Dermis microvascular lymphatic vessel endothelial cell (primary cell): ENCODE results near the gene NAV2. TPM values are rescaled to one million over a fixed set of nuclear protein-coding genes. Genes with fewer than 3 reads are reported as not detected.

Source experiments
- DNase-seq, 2 donors: peaks; one replicate each; pipeline versions ENCODE4 v3.0.0 to v3.0.0-alpha.2; 2010; ENCODE audit warnings: low read depth in 2 of 2
- total RNA-seq: library from RNA; depleted of rRNA; stranded (reverse); fragments of >200 nt; gene quantifications from 2 replicates; pipeline ENCODE4 v1.2.1, GENCODE V29; 2014

NAV2 gene
- total RNA-seq, 1 donor from 2014 or later, result 3.2 TPM

DNA sequence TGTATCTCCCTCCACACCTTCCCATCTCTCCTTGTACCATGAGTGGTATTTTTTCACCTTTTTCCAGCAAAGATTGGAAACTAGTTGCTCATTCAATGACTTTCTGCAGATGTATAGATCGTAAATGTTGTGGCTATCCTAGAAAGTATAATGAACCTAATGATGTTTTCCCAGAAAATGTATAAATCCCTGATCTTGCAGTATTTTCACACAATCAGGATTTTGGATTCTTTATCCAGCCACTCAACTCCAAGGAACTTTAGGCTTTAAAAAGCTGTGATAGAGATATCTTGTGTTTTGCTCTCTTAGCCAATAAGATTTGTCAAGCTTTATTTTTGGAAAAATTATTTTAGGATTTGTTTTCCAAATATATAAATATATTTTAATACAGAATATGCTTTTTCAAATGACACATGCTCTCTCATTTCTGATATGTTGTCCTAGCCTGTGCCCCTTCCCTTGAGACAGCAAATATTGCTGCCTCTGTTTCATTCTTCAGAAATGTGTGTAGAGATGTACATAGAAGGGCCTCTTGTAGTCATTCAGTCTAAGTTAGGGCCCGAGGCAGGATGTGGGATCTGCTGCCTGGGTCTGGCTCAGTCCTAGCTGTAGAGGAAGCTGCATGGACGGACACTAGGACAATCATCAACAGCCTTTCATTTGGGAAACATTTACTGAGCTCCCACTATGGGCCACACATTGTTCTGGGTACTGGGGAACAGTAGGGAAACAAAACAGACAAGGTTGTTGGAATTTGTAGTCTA is 62.4 kb downstream of the NAV2 start:
- DNase-seq, result no peak

DNA sequence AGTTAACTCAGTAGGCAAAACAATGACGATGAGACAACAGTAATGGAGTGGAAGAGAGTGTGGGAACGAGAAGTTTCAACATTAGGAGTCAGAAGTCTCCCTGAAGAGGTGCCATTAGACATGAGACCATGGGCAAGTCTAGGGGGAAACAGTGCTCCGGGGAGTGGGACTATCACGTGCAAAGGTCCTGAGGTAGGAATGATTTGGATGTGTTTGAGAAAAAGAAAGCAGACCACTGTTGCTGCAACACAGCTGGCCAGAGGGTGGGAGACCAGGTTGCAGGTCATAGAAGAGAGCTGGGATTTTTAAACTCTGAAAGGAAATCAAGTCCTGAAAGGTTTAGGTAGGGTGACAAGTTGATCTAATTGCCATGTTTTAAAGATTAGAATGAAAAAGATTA is 63.0 kb downstream of the NAV2 start:
- DNase-seq, result no peak

- peak in 1 of 2 donors; percentile 52 for DNase-seq
Measured at GRCh38 chr11:19777039-19777376, 64.4 kb downstream of the NAV2 start.

DNA sequence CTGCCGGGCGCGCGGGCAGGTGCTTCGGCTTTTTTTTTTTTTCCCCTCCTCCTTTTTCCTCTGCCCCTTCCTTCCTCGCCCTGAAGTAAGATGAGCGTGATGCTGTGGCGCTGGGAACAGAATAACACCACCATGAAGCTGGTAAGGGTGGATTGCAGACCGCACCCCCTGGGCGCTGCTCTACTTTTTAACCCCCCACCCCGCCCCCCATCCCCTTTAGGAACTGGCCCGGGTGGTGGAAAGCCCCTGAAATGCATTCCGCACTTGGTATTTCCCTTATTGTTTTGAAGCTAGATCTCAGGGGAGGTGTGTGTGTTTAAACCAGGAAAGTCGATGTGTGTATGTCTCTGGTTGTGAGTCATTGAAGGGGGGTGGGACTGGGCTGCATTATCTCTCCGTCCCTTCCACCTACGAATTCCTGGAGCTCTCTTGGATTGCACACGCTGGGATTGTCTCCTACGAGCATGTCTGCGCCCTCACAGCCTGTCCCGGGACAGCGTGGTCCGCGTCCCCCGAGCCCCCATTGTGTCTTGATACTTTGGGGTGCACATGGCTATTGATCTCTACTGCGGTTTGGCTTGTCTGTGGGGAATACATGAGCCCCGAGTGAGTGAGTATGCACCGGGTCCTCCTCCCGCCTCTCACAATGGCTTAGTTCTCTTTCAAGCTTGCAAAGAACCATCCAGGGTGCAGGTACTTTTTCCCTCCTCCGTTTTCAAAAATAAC is 64.9 kb downstream of the NAV2 start:
- DNase-seq, result peak; percentile 45 to 94

DNA sequence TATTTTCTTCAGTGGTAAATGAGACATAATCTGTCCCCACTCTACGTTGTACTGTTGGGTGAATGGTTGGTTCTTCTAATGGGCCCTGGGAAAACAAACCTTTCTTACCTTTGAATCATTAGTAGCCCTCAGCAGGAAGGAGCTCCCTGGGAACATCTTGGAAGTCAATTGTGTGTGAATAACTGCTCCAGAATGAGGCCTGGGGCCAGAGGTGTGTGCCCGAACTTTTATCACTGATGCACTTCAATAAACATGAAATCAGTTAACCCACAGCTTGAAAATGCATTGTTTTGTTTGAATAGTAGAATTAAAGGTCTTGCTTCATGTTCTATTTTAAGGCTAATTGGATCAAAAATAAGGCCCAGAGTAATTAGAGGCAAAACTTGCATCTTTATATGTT is 67.1 kb downstream of the NAV2 start:
- DNase-seq, result no peak

DNA sequence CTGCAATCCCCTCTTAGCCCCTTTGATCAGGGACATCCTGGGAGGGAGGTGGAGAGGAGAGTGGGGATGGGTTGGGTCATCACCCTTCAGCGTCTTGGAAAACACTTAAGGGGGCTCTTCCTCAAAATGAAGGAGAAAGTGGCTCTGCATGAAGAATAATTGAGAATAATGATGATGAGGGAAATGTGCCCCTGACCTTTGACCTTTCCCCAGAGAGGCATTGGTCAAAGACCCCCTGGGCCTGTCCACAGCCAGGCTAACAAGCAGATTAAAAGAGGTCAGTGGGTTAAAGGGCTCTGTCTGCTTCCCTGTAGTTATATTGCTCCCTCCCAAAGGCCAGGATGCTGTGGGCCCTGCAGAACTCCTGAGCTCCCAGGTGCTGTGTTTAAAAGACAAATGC is 68.7 kb downstream of the NAV2 start:
- DNase-seq, result no peak

DNA sequence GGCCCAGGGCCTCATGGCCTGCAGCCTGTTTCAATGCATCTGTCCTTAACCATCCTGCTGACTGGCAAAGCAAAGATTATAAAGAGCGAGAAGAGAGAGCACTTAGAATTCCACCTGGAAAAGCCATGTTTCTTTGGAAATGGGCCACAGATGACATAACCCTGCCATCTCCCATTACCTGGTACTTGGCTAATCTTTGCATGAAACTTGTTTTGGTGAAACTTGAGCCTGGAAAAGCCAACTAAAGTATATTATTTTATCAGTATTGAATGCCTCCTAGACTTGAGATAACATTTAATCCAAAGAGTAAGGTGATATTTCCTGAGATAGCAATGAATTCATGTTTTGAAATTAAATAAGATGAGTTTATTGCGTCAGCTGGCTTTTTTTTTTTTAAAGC is 72.6 kb downstream of the NAV2 start:
- no peak for DNase-seq

DNA sequence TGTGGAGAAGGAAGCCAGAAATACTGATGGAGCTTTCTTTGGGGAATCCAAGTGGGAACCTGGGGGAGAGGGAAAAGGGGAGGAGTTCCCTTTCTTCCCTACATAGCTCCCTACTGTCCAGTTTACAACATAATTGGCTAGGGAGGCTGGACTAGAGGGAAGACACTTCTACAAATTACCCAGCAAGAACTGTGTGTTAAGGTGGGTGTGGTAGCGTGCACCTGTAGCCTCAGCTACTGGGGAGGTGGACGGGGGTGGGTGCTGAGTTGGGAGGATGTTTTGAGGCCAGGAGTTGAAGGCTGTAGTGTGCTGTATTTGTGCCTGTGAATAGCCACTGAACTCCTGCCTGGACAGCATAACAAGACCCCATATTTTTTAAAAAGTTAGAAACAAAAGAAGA is 74.0 kb downstream of the NAV2 start:
- DNase-seq, result no peak

DNA sequence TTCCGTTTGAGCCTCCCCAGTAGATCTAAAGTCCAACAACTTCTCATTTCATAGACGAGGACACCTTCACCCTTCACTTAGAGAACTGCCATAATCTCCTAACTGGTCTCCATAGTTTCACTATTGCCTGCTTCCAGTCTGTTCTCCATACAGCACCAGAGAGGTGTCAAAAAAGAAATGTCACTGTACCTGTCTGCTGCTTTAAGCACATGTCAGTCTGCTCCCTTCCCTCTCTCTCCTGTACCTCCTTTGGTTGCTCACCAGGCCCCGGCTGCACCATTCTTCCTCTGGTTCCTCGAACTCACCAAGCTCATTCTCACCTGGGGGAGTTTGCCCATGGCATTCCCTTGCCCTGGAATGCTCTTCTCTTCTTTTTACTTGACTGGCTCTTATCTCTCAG is 75.8 kb downstream of the NAV2 start:
- no peak for DNase-seq

GRCh38 chr11:19789245-19789644 is 76.6 kb downstream of the NAV2 start:
- no peak for DNase-seq

GRCh38 chr11:19789835-19790710 is 77.4 kb downstream of the NAV2 start:
- DNase-seq, result no peak

GRCh38 chr11:19790831-19791552 is 78.4 kb downstream of the NAV2 start:
- DNase-seq, result no peak

DNA sequence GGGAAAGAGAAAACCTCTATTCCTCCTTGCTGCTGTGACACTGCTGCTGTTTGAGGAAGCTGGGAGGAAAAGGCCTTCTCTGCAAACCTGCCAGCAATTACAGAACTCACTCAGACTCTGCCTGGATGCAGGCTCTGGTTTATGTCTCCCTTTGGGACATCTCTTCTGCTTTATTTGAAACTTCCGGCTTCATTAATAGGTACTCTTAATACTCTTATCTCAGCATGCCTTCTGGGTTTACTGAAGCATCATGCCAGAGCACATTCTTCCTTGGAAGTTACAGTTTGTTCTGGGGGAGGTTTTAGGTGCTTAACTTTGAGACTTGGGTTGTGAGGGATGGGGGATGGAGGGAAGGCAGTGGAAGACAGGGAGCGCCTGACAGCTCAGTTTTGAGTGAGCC is 79.9 kb downstream of the NAV2 start:
- DNase-seq, result no peak

- no peak for DNase-seq
Measured at GRCh38 chr11:19793326-19793725, 80.7 kb downstream of the NAV2 start.

- no peak for DNase-seq
Measured at GRCh38 chr11:19794161-19794560, 81.5 kb downstream of the NAV2 start.

GRCh38 chr11:19795082-19795481 is 82.4 kb downstream of the NAV2 start:
- DNase-seq, result no peak

- peak in 1 of 2 donors; percentile 41 for DNase-seq
Measured at GRCh38 chr11:19800162-19800561, 87.5 kb downstream of the NAV2 start.

- peak in 1 of 2 donors; percentile 31 for DNase-seq
Measured at GRCh38 chr11:19800714-19801519, 88.3 kb downstream of the NAV2 start.

- peak in 1 of 2 donors; percentile 41 for DNase-seq
Measured at GRCh38 chr11:19802773-19803293, 90.2 kb downstream of the NAV2 start.

GRCh38 chr11:19803506-19803998 is 90.9 kb downstream of the NAV2 start:
- no peak for DNase-seq
